HG02588 (cell line): Measurements from ENCODE around the gene BSDC1.

Experiments
- ATAC-seq: cut with Tn5 transposase; IDR thresholded peaks from one replicate; pipeline ENCODE4 v1.9.1; 2021; ENCODE audit warnings: mild to moderate bottlenecking, moderate library complexity; ENCODE audit not compliant: unreplicated experiment

BSDC1 gene

DNA sequence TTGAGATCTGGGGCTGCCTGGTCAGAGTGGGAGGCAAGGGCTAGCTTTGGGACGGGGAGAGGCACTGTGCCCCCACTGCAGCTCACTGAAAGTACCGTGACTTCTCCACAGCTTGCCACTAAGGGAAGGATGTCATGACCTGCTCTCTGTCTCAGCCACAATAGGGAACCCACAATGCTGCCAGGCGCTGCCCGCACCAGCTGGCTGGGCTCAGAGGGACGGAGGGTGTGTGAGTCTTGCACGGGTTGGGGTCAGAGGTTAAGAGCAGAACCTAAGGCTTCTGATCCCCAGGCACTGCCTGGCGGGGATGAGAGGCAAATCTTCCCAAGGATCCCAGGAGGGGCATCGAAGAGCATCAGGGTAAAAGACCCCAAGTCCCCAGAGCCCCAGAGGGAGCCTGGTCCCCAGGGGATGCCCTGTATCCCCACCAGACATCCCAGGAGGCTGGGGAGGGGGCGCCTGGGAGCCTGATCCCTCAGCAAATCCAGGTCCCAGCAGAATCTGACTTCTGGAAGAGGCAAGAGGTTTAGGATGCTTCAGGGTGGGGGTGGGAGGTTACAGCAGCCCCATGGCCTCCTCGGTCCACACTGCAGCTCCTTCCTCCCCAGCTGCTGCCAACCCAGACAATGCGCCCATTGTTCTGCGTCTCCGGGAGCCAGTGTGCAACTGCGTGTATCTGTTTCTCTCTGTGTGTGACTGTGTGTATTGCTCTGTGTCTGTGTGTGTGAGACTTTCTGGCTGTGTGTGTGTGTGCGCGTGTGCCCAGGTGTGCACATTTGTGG lies 56.2 kb downstream of the BSDC1 start:
- ATAC-seq, result peak; percentile 31

DNA sequence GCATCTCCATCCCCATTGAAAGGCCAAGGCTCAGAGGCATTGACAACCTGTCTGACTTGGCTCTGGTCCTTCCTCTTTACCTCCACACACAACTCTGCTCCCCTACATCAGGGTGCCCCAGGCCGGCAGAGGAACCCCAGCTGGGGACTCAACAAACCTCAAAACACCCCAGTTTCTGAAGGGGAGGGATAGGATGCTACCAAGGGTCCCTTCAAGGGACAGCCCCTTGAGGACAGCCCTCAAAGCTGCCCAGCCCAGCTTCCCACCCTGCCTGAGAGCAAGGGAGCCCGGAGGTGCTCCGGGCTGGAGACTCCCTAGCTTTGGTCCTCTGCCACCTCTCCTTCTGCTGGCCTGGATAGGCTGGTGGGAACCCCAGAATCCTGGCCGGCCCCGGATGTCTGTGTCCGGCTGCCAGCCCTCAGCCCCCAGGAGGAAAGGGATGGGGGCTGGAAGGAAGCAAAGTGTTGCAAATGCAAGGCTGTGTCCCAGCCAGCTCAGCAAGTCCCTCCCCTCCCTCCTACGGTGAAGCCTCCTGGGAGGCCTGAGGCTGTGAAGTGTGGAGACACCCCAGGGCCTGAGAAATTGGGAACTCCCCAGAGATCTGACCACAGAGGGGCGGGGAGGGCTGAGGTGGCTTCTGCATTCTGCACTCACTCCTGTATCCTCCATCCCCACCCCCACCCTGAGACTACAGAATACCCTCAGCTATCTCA lies 57.1 kb downstream of the BSDC1 start:
- ATAC-seq, result no peak

DNA sequence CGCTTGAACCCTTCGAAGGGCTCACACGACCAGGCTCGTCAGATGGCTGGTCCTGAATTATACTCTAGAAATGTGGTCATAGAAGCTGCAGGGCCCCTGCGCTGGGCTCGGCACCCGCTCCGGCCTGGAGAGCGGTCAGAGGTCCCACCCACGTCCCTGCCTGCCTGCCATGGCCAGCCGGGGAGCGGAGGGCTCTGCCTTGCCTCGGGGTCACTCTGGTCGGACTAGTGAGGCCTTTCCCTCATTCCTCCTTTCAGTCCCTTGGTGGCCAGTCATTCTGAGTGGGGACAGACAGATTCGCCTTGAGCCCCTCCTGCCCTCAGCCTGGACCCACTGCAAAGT lies 57.7 kb downstream of the BSDC1 start:
- no peak for ATAC-seq

DNA sequence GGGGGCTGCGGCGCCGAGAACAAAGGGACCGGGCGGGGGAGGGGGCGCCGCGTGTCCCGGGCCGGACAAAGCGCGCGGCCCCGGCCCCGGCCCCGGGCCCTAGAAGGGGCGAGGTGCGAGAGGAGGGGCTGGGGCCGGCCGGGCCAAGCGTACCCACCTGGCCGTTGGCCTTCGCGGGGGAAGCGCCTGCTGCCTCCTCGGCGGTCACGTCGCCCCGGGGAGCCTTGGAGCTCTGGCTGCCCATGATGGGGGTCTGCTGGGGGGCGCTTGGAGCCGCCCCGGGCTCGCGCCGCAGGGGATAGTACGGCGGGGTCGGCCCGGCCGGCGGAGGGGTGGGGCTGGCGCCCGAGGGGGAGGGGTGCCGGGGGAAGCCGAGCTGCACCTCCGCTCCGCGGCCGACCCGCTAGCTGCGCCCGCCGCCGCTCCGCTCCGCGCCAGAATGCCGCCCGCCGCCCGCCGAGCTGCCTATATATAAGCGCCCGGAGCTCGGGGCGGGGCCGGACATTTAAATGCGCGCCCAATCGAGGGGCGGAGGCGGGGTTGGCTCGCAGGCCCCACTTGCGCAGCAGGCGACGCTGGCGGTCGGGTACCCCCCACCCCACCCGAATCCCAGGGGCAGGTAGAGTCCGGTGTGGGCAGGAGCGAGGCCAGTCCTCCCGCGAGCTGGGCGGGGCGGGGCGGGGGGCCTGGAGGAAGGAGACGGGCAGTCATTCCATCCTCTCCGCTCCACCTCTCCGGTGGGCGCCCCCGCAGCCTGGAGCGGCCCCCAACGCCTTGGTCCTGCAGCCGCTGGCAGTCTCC lies 58.3 kb downstream of the BSDC1 start, which contains the start of gene MARCKSL1:
TSS of gene MARCKSL1 (minus strand) at position 444 of the 801 bp plus-strand sequence. CDS start at position 244, 200 bp downstream.
- peak; percentile 36 for ATAC-seq

DNA sequence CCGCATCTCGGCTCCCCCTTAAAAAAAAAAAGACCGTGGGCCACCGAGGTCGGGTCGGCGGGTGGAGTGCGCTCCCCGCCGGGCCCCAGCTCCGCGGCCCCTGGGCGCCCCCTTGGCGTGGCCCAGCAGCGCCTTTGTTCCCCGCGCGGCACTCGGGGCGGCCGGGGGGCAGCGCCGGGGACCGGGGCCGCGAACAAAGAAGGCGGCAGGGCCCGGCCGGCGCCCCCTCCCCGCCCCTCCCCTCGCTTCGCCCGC lies 58.8 kb downstream of the BSDC1 start:
- ATAC-seq, result no peak

DNA sequence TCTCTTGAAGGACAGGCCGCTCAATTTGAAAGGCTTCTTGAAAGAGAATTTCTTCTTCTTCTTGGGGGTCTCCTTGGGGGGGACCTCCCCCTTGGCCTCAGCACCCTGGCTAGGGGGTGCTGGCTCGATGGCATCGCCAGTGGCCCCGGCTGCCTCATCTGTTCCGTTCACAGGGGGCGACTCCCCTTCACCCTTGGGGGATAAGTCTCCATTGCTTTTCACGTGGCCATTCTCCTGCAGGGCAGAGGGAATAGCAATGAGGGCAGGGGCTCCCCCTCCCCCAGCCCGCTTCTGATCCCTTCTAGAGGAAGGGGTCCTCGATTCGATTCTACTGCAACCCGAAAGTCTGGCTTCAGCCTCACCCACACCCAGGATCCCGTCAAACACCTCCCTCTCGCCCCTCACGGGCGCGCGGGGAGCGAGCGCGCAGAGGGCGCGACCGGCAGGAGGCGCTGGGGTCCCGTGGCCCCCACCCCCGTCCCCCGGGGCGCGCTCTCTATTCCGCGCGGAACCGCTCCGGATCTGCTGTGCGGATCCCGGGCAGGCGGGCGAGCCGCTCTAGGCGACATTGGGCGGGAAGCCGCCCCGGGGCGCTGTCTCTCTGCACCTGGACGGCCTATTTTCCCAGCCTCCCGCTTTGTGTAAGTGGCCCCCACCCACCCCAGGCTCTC lies 59.2 kb downstream of the BSDC1 start:
- ATAC-seq, result peak; percentile 16

DNA sequence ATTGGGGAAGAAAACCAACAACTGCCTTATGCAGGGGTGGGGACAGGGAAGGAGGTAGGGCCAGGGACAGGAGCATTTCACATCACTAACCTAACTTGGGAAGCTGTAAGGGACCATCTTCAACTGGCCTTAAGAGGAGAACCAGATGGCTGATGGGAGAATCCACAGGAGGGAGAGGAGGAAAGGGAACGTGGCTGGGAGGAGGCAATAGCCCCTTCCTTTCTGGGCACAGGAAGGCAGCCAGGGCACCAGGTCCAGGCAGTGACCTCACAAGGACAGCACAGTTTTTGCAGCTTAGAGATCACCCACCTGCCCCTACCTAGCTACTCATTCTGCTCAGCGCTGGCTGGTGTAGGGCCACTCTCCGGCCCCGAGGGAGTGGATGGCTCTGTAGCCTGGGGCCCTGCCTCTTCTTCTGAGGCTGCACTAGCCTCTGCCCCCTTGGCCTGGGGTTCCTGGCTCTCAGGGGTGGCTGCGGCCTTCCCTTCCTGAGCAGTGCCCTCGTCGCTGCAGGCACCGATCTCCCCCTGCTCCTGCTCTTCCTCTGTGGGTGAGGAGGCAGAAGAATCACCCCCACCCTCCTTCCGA lies 59.9 kb downstream of the BSDC1 start:
- ATAC-seq, result no peak

DNA sequence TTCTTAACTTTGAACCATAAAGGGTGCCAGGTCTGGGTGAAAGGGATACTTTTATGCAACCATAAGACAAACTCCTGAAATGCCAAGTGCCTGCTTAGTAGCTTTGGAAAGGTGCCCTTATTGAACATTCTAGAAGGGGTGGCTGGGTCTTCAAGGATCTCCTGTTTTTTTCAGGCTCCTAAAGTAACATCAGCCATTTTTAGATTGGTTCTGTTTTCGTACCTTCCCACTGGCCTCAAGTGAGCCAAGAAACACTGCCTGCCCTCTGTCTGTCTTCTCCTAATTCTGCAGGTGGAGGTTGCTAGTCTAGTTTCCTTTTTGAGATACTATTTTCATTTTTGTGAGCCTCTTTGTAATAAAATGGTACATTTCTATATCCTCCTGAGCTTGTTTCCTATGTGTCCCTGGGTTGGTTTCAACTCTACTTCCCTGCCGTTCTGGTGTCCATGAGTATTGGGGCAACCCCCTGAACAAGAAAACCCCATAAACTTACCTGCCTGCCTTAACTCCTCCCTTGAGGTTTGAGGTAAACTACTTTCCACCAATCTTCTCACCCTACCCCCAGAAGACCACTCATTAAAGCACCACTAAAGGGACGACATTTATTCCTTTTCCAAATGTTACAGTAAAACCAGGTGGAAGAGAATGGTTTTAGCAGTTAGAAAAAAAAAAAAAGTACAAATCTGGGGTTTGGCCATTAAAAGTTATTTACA lies 60.8 kb downstream of the BSDC1 start:
- ATAC-seq, result no peak

DNA sequence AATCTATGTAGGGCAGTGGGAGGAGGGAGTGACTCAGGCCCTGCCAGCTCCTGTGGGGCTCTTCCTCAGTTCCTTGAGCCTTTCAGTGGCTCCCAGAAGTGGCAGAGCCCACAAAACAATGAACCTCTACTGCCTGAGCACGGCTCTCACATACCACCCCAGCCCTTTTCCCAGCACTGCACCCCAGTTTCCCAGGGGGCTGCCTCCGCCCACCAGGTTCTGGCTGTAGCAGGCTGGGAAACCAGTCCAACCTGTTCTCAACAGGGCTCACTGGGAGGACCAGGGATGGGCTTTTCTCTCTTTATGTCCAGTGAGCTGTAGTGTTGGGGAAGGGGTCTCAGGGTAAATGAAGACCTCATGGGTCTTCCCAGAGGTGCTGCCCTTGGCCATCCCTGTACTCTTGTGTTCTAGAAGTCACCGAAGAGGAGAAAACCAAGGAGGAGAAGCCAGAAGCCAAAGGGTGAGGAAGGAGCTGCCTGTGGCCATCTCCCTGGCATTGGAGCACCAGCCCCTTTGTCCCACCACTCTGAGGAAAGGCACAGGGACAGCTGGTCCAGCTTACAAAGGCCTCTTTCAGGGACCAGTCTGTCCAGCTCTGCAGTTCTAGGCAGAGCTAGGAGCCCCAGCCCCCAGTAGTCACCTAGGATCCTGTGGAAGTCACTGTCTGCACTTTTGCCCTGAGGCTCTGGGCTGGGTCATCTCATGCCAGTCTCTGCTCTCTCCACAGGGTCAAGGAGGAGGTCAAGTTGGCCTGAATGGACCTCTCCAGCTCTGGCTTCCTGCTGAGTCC lies 61.8 kb downstream of the BSDC1 start:
- ATAC-seq, result no peak

DNA sequence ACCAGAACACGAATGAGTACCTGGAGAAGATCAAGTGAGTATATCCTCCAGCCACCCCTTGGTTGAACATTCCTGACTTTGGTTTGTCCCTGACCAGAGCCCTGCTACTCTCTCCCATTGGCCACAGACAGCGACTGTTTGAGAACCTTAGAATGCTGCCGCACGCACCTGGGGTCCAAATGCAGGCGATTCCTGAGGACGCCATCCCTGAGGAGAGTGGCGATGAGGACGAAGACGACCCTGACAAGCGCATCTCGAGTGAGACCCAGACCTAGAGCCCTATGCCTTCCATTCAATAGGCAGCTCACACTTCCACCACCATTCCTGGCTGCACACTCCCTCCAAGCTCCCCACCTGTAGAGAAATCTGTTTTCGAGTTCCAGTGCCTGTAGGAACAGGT lies 62.7 kb downstream of the BSDC1 start:
- no peak for ATAC-seq

DNA sequence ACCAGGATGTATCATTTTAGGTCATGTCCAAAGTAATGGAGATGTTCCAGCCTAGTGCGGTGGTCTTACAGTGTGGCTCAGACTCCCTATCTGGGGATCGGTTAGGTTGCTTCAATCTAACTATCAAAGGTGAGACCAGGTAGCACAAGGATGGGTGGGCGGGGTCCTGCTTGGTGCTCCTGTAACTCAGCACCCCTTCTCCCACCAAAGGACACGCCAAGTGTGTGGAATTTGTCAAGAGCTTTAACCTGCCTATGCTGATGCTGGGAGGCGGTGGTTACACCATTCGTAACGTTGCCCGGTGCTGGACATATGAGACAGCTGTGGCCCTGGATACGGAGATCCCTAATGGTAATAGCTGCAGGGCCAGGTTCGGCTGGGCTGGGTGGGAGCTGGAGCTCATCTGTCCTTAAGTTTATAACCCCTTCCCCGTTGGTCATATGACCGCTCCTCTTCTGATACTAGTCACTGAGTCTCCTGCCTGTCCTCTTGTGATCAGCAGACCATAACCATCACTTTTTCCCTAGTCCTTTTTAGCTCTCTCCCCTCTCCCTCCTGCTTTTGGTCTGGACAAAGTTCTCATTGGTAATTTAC lies 63.6 kb downstream of the BSDC1 start:
- no peak for ATAC-seq

DNA sequence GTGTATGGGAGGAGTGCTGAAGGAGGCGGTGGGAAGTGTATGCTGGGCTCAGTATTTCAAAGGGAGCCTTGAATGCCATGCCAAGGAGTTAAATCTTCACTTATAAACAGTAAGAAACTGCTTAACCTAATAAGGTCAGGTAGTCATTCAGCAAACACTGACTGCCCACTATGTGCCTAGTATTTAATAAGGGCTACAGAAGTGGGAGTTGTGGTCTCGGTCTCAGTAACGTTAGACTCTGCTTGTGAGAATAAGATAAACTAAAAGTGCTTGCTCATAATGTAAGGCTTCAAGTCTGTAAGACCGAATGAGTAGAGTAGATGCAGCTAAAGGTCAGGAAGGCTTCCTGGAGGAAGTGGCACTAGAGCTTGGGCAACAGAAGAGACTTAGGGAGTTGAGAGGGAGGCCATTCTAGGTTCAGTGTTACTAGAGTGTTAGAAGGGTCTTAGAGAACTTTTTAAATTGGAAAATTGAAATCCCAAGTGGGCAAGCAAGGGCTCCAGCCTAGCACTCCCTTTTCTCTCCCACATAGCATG lies 64.2 kb downstream of the BSDC1 start:
- ATAC-seq, result no peak

DNA sequence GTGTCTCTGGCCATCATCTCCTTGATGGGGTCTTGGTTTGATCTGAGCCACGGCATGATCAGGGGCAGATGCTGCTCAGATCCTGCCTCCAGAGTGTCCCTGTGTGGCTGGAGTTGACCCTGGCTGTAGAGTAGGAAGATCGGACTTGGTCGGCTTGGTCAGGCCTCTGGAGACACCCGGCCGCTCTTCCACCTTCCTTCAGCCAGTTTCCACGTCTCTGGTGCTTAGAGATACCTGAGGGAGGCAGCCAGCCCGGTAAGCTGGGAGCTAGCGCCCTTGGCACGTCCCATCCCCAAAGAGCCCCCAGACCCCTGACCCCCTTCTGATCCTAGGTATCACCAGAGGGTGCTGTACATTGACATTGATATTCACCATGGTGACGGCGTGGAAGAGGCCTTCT lies 67.0 kb downstream of the BSDC1 start:
- ATAC-seq, result no peak

DNA sequence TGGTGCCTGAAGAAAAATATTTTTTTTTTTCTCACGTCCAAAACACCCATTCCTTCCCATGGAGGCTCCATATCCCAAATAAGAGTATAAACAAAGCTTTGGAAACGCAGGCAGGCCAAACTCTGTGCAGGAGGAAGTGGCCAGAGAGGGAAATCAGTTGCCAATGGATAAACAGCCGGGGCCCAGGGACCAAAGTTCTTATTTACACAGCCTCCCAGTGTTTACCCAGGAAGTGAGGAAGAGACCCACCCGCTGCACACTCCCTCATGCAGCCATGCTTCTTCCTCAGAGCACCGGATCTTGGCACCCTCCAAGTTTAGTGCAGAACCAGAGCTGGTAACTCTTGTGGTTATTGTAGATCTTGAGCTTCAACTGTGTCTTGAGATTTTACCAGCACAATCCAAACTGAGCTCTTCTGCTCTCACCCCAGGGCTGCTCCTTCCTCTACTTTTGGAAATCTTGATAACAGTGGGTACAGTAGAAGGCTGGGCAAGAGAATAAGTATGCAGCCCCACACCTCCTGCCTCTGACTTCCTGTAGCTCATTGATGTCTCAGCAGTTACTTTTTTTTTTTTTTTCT lies 72.4 kb downstream of the BSDC1 start:
- ATAC-seq, result no peak

DNA sequence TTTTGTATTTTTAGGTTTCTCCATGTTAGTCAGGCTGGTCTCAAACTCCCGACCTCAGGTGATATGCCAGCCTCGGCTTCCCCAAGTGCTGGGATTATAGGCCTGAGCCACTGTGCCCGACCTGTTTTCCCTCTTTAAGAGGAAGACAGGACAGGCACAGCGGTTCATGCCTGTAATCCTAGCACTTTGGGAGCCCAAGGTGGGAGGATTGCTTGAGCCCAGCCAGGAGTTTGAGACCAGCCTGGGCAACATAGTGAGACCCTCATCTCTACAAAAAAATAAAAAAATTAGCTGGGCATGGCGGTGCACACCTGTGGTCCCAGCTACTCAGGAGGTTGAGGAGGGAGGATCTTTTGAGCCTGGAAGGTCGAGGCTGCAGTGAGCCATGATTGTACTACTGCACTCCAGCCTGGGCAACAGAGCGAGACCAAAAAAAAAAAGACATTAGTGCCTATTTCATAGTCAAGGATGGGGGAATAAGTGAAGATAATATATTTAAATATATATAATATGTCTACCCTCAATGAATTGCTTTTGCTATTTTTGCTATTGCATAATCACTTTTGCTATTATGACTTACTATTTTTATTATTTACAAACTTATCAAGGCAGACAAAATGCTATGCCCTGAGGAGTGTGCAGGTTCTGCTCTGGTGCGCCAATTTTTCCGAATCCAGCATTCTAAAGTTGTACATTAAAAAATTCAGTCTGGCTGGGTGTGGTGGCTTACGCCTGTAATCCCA lies 75.9 kb downstream of the BSDC1 start:
- ATAC-seq, result no peak

DNA sequence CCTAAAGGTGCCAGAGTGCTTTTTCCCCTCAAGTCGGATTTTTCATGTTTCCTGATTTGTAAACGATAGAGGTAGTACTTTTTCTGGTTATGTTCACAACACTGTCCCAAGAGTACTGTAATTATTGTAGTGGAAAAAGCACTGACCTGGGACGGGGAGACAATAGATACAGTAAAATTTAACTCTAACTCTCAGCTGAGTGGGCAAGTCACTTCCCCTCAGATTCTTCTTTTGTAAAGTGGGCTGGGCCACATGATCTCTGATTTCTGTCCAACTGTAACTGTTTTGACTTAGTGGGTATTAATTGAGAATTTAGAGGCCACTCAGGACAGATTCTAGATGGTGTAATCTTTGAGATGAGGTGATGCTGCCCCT lies 77.4 kb downstream of the BSDC1 start:
- ATAC-seq, result no peak
